OCI-LY7 (cell line): ENCODE results near the gene CA10.

ENCODE experiments used
- EZH2phosphoT487 ChIP-seq: fragments of 200-600 bp; sonication (generic); IDR thresholded peaks from 2 replicates; pipeline ENCODE4 v1.6.1; 2018; ENCODE audit warnings: low read depth, borderline replicate concordance, mild to moderate bottlenecking, mixed run types, antibody characterized with exemption, low read length, moderate library complexity, mixed read lengths
- TF ChIP-seq, protein P1 (sequence below): fragments of 200-600 bp; sonication (generic); conservative IDR thresholded peaks from 2 replicates; pipeline ENCODE4 v1.5.1; 2014; ENCODE audit warnings: mild to moderate bottlenecking, antibody characterized with exemption, low read length, moderate library complexity, mixed read lengths

- TF ChIP-seq, protein P1, sequence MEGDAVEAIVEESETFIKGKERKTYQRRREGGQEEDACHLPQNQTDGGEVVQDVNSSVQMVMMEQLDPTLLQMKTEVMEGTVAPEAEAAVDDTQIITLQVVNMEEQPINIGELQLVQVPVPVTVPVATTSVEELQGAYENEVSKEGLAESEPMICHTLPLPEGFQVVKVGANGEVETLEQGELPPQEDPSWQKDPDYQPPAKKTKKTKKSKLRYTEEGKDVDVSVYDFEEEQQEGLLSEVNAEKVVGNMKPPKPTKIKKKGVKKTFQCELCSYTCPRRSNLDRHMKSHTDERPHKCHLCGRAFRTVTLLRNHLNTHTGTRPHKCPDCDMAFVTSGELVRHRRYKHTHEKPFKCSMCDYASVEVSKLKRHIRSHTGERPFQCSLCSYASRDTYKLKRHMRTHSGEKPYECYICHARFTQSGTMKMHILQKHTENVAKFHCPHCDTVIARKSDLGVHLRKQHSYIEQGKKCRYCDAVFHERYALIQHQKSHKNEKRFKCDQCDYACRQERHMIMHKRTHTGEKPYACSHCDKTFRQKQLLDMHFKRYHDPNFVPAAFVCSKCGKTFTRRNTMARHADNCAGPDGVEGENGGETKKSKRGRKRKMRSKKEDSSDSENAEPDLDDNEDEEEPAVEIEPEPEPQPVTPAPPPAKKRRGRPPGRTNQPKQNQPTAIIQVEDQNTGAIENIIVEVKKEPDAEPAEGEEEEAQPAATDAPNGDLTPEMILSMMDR, result no peak
- TF ChIP-seq EZH2phosphoT487, result no peak
These were observed 211.3 kb downstream of the CA10 start for GRCh38 chr17:51947160-51947735.
